Esophagus squamous epithelium (tissue), 4 donors: Measurements from ENCODE around the gene PMP22.

Experiments
- POLR2A ChIP-seq, 4 donors: fragments of 450-650 bp; IDR thresholded peaks; one replicate each; pipeline ENCODE4 v1.6.1; 2017; ENCODE audit warnings: antibody characterized with exemption in 4 of 4, mild to moderate bottlenecking in 4 of 4, moderate library complexity in 3 of 4
- TF ChIP-seq, protein P1 (sequence below), 6 experiments: fragments of 450-650 bp in 4 of 6; fragments of 200-600 bp in 2 of 6; sonication (generic) in 2 of 6; IDR thresholded peaks; one replicate each; pipeline ENCODE4 v1.5.1; 2016 to 2019; ENCODE audit warnings: antibody characterized with exemption in 6 of 6, mild to moderate bottlenecking in 4 of 6, moderate library complexity in 4 of 6

- TF ChIP-seq, protein P1, sequence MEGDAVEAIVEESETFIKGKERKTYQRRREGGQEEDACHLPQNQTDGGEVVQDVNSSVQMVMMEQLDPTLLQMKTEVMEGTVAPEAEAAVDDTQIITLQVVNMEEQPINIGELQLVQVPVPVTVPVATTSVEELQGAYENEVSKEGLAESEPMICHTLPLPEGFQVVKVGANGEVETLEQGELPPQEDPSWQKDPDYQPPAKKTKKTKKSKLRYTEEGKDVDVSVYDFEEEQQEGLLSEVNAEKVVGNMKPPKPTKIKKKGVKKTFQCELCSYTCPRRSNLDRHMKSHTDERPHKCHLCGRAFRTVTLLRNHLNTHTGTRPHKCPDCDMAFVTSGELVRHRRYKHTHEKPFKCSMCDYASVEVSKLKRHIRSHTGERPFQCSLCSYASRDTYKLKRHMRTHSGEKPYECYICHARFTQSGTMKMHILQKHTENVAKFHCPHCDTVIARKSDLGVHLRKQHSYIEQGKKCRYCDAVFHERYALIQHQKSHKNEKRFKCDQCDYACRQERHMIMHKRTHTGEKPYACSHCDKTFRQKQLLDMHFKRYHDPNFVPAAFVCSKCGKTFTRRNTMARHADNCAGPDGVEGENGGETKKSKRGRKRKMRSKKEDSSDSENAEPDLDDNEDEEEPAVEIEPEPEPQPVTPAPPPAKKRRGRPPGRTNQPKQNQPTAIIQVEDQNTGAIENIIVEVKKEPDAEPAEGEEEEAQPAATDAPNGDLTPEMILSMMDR (IDR thresholded peaks at IDR 0.05): peak in 1 of 6 experiments; percentile 19
- no peak for TF ChIP-seq POLR2A (IDR thresholded peaks at IDR 0.05)
Observed at GRCh38 chr17:15233022-15233805, 31.9 kb downstream of the PMP22 start.
